A673 (cell line): ENCODE measurements around the gene OXT.

Source experiments
- EZH2 ChIP-seq: fragments of 200-600 bp; sonication (generic); IDR thresholded peaks from 2 replicates; pipeline ENCODE4 v1.6.1; 2017; ENCODE audit warnings: borderline replicate concordance, low read depth, mild to moderate bottlenecking, mixed read lengths, antibody characterized with exemption, low read length; ENCODE audit not compliant: poor library complexity, severe bottlenecking
- TF ChIP-seq, protein P1 (sequence below): fragments of 300-800, 200-600 bp; sonication (generic); conservative IDR thresholded peaks from 2 replicates; pipeline ENCODE4 v1.5.1; 2017; ENCODE audit warnings: low read depth, mild to moderate bottlenecking, antibody characterized with exemption, low read length, moderate library complexity, mixed read lengths

DNA sequence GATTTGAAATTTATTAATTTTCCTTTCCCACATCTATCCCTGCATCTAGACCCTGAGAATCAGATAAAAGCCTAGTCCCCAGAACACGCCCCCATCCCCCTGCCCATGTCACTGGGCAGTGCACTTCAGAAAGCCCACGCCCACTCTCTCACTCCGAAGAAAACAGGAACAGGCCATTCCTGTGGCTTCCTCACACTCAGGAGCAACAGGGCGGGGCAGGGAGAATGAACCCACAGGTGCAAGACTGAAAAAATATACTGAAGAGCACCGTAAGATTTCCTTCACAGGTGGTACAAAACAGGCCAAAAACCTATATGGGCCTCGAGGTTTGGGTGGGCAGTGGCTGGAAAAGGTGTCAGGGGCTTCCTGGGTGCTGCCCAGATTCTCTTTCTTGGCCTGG is 3.4 kb downstream of the OXT start:
- TF ChIP-seq, protein P1, sequence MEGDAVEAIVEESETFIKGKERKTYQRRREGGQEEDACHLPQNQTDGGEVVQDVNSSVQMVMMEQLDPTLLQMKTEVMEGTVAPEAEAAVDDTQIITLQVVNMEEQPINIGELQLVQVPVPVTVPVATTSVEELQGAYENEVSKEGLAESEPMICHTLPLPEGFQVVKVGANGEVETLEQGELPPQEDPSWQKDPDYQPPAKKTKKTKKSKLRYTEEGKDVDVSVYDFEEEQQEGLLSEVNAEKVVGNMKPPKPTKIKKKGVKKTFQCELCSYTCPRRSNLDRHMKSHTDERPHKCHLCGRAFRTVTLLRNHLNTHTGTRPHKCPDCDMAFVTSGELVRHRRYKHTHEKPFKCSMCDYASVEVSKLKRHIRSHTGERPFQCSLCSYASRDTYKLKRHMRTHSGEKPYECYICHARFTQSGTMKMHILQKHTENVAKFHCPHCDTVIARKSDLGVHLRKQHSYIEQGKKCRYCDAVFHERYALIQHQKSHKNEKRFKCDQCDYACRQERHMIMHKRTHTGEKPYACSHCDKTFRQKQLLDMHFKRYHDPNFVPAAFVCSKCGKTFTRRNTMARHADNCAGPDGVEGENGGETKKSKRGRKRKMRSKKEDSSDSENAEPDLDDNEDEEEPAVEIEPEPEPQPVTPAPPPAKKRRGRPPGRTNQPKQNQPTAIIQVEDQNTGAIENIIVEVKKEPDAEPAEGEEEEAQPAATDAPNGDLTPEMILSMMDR: no peak
- no peak for TF ChIP-seq EZH2
